Tibial nerve (tissue), 3 donors: ENCODE results near the gene MAP1B.

Source experiments
- CTCF ChIP-seq, 5 experiments: fragments of 200-600 bp in 3 of 5; fragments of 450-650 bp in 2 of 5; sonication (generic) in 3 of 5; IDR thresholded peaks; one replicate each; pipeline ENCODE4 v1.5.1; 2016 to 2019; ENCODE audit warnings: antibody characterized with exemption in 5 of 5, mild to moderate bottlenecking in 3 of 5, moderate library complexity in 2 of 5
- POLR2A ChIP-seq, 2 donors: fragments of 450-650 bp; IDR thresholded peaks; one replicate each; pipeline ENCODE4 v1.6.1; 2017; ENCODE audit warnings: antibody characterized with exemption in 2 of 2, mild to moderate bottlenecking in 2 of 2, moderate library complexity in 2 of 2

DNA sequence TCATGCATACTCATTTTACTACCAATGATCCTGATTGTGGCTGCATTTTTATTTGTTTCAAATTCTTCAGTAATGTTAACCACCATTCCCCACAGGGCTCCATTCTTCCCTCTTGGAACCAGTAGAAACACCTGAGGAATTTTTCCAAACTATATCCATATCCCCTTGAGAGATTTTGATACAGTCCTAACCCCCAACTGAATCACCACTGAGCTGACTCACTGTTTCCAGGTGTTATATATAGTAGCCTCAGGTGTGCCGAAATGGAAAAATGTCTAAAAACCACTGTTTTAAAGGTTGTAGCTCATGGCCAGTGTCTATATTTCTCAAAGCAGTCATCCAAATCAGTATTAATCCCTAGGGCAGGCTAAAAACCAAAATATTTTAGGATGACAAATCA is 127.6 kb downstream of the MAP1B start:
- no peak for TF ChIP-seq POLR2A (IDR thresholded peaks at IDR 0.05)
- TF ChIP-seq CTCF (IDR thresholded peaks at IDR 0.05), result no peak
